DOHH2 (cell line): Measurements from ENCODE around the gene RBX1.

ENCODE experiments used
- EZH2phosphoT487 ChIP-seq: fragments of 200-600 bp; sonication (generic); IDR thresholded peaks from 2 replicates; pipeline ENCODE4 v1.6.1; 2017; ENCODE audit warnings: borderline replicate concordance, mild to moderate bottlenecking, antibody characterized with exemption, low read length, moderate library complexity, mixed read lengths
- TF ChIP-seq, protein P1 (sequence below): fragments of 200-600 bp; sonication (generic); IDR thresholded peaks from one replicate; pipeline ENCODE4 v1.5.1; 2014; ENCODE audit warnings: antibody characterized with exemption, mild to moderate bottlenecking, low read depth, low read length; ENCODE audit not compliant: poor library complexity, severe bottlenecking

DNA sequence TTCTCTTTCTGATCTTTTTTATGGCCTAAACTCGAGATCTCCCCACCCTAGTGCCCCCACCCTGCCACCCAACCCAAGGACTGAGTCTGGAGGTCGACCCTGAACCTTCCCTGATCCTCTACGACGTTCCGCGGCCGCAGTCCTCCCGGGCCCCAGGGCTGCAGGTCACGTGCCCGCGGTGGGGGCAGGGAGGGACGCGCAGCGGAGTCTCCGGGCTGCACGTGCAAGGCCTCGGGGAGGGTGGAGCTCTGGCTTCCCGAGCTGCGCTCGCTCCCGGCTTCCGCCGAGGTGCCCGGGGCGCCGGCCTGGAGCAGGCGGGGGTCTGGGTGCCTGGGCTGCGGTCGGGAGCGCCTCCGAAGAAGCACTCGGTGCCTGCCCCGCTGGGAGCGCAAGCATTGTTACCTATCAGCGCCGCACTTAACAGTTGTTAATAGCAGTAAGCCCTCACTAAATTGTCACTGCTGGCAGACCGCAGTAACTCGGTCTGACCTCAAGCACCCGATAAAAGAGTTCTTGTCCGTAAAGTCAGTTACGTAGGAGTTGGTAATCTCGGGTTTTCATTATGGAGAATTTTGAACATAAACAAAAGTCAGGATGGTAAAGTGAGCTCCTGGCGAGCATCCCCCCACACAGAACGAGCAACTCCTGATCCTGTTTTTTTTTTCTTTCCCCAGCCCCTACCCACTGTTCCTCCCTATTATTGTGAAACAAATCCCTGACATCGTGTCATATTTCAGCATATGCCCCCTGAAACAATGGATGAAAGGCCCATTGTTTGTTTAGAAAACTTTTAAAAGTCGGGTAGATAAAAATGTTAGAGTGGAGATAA is 71.5 kb downstream of the RBX1 start:
- TF ChIP-seq, protein P1, sequence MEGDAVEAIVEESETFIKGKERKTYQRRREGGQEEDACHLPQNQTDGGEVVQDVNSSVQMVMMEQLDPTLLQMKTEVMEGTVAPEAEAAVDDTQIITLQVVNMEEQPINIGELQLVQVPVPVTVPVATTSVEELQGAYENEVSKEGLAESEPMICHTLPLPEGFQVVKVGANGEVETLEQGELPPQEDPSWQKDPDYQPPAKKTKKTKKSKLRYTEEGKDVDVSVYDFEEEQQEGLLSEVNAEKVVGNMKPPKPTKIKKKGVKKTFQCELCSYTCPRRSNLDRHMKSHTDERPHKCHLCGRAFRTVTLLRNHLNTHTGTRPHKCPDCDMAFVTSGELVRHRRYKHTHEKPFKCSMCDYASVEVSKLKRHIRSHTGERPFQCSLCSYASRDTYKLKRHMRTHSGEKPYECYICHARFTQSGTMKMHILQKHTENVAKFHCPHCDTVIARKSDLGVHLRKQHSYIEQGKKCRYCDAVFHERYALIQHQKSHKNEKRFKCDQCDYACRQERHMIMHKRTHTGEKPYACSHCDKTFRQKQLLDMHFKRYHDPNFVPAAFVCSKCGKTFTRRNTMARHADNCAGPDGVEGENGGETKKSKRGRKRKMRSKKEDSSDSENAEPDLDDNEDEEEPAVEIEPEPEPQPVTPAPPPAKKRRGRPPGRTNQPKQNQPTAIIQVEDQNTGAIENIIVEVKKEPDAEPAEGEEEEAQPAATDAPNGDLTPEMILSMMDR: no peak
- TF ChIP-seq EZH2phosphoT487: no peak
